Endothelial cell of umbilical vein (primary cell): ENCODE measurements around the gene MAJIN. TPM values are rescaled to one million over a fixed set of nuclear protein-coding genes. Genes with fewer than 3 reads are reported as not detected.

ENCODE experiments used
- BruUV-seq: library from RNA; stranded (reverse); fragments of 400-500 nt; replicated peaks from 2 replicates; lab custom pipeline; 2021; lab: Mats Ljungman, UMichigan
- CTCF ChIA-PET: fragments of 300-600, 350-600 bp; sonication (Branson Sonifier 250); formaldehyde crosslinking; loops from one replicate; lab custom pipeline; 2021; ENCODE audit warnings: antibody characterized with exemption, inconsistent platforms; lab: Charles Lee
- POLR2A ChIA-PET: fragments of 300-600, 350-600 bp; sonication (Branson Sonifier 250); formaldehyde crosslinking; loops from one replicate; lab custom pipeline; 2021; ENCODE audit warnings: antibody characterized with exemption, inconsistent platforms; lab: Charles Lee
- DNase-seq: peaks from one replicate; pipeline ENCODE4 v3.0.0-alpha.2; 2011; ENCODE audit warnings: low read depth, low spot score
- FAIRE-seq: peaks from 2 replicates; lab custom pipeline; 2011; peaks lifted over from hg19 to GRCh38; lab: Jason Lieb, UNC
- H2AFZ ChIP-seq: 2 replicates; pipeline ENCODE4 v1.6.0; 2012; ENCODE audit warnings: low read depth, low read length, control low read depth, inconsistent platforms
- H3K27ac ChIP-seq: 2 replicates; pipeline ENCODE4 v1.5.1; 2011; ENCODE audit warnings: low read depth, mild to moderate bottlenecking, control low read depth, low read length, moderate library complexity; ENCODE audit not compliant: insufficient read depth
- H3K27me3 ChIP-seq, 2 experiments: 2 replicates each; pipeline versions ENCODE4 v1.6.0 to v1.6.1; 2011; ENCODE audit warnings: low read length in 2 of 2, mixed read lengths in 1 of 2; ENCODE audit not compliant: control insufficient read depth in 2 of 2, insufficient read depth in 2 of 2
- H3K36me3 ChIP-seq, 2 experiments: 2 replicates in 1 of 2; 3 replicates in 1 of 2; pipeline ENCODE4 v1.5.1; 2011; ENCODE audit warnings: low read length in 2 of 2, mild to moderate bottlenecking in 1 of 2, moderate library complexity in 1 of 2; ENCODE audit not compliant: control insufficient read depth in 2 of 2, insufficient read depth in 2 of 2; ENCODE audit errors: extremely low read depth in 1 of 2
- H3K4me1 ChIP-seq: 3 replicates; pipeline ENCODE4 v1.5.1; 2011; ENCODE audit warnings: mild to moderate bottlenecking, low read length; ENCODE audit not compliant: control insufficient read depth, insufficient read depth; ENCODE audit errors: extremely low read depth
- H3K4me2 ChIP-seq: 2 replicates; pipeline ENCODE4 v1.6.1; 2011; ENCODE audit warnings: low read length, control low read depth, mixed read lengths; ENCODE audit not compliant: insufficient read depth
- H3K4me3 ChIP-seq, 3 experiments: fragments of 200-600 bp in 1 of 3; sonication (generic), shearing (Covaris generic) in 1 of 3; replicated peaks in 1 of 3; 2 replicates each; pipeline ENCODE4 v1.5.1; 2011 to 2016; ENCODE audit warnings: control low read depth in 3 of 3, low read length in 3 of 3, mild to moderate bottlenecking in 2 of 3, inconsistent platforms in 1 of 3, low read depth in 1 of 3, moderate library complexity in 1 of 3; ENCODE audit not compliant: insufficient read depth in 1 of 3
- H3K79me2 ChIP-seq: 2 replicates; pipeline ENCODE4 v1.6.0; 2012; ENCODE audit warnings: low read length, inconsistent platforms; ENCODE audit not compliant: control insufficient read depth, insufficient read depth
- H3K9ac ChIP-seq: replicated peaks from 2 replicates; pipeline ENCODE3; 2011; ENCODE audit warnings: low read length, control low read depth; ENCODE audit not compliant: insufficient read depth; ENCODE audit errors: extremely low read depth
- H3K9me1 ChIP-seq: replicated peaks from 3 replicates; pipeline ENCODE4 v1.6.0; 2011; ENCODE audit warnings: mild to moderate bottlenecking, low read length; ENCODE audit not compliant: control insufficient read depth, insufficient read depth; ENCODE audit errors: extremely low read depth
- H3K9me3 ChIP-seq: replicated peaks from 2 replicates; pipeline ENCODE4 v1.5.1; 2012; ENCODE audit warnings: low read length, inconsistent platforms; ENCODE audit not compliant: control insufficient read depth, insufficient read depth
- H4K20me1 ChIP-seq: replicated peaks from 2 replicates; pipeline ENCODE3; 2011; ENCODE audit warnings: mild to moderate bottlenecking, low read length; ENCODE audit not compliant: control insufficient read depth, insufficient read depth; ENCODE audit errors: extremely low read depth
- CTCF ChIP-seq, 2 donors: IDR thresholded peaks; 1 replicate in 1 of 2; 2 replicates in 1 of 2; pipeline ENCODE4 v1.5.1; 2011; ENCODE audit warnings: low read length in 2 of 2, mild to moderate bottlenecking in 2 of 2, moderate library complexity in 2 of 2, control low read depth in 1 of 2, inconsistent platforms in 1 of 2, low read depth in 1 of 2; ENCODE audit not compliant: insufficient read depth in 1 of 2; ENCODE audit errors: extremely low read depth in 1 of 2
- EZH2 ChIP-seq: IDR thresholded peaks from 2 replicates; pipeline ENCODE4 v1.6.1; 2012; ENCODE audit warnings: borderline replicate concordance, low read depth, mild to moderate bottlenecking, moderate library complexity, low read length, inconsistent platforms; ENCODE audit not compliant: severe bottlenecking
- FOS ChIP-seq: IDR thresholded peaks from 2 replicates; pipeline ENCODE4 v1.6.1; 2011; ENCODE audit warnings: mild to moderate bottlenecking, low read length, moderate library complexity, borderline replicate concordance; ENCODE audit not compliant: insufficient read depth
- GATA2 ChIP-seq: IDR thresholded peaks from 2 replicates; pipeline ENCODE4 v1.7.0; 2011; ENCODE audit warnings: low read depth, mild to moderate bottlenecking, moderate library complexity, mixed read lengths, low read length; ENCODE audit not compliant: insufficient read length, insufficient read depth
- JUN ChIP-seq: IDR thresholded peaks from 2 replicates; pipeline ENCODE4 v1.6.1; 2011; ENCODE audit warnings: borderline replicate concordance, low read depth; ENCODE audit not compliant: insufficient read length, insufficient read depth
- MAX ChIP-seq: IDR thresholded peaks from 2 replicates; pipeline ENCODE4 v1.6.1; 2011; ENCODE audit not compliant: insufficient read depth, insufficient read length
- MYC ChIP-seq: IDR thresholded peaks from one replicate; pipeline ENCODE4 v1.6.1; 2011; ENCODE audit warnings: mild to moderate bottlenecking, low read depth, low read length
- POLR2A ChIP-seq: IDR thresholded peaks from 2 replicates; pipeline ENCODE4 v1.6.1; 2012; ENCODE audit warnings: low read depth, mild to moderate bottlenecking, control low read depth, low read length
- POLR2AphosphoS5 ChIP-seq: IDR thresholded peaks from 2 replicates; pipeline ENCODE4 v1.6.1; 2012; ENCODE audit warnings: low read depth, mild to moderate bottlenecking, control low read depth, low read length, moderate library complexity; ENCODE audit not compliant: insufficient read depth
- dilution Hi-C: fragments of 300-500 bp; cut with MboI; formaldehyde crosslinking; loops from one replicate; pipeline ENCODE4 v1.15.0; 2019; ENCODE audit warnings: low sequenced_read_pairs; ENCODE audit not compliant: extremely low pct_ligation_motif_present
- intact Hi-C: fragments of 100-400 bp; cut with micrococcal nuclease; formaldehyde crosslinking; loops from one replicate; pipeline ENCODE4 v1.10.0; 2022
- polyA plus RNA-seq, 4 experiments: library from polyadenylated mRNA; depleted of rRNA in 3 of 4; stranded (reverse) in 3 of 4; unstranded in 1 of 4; fragments of >200 nt; gene quantifications; 2 replicates each; pipeline versions ENCODE4 v1.2.1 to v1.2.3, GENCODE V29; 2011 to 2012; ENCODE audit warnings: missing spikeins in 1 of 4
- total RNA-seq: library from RNA; stranded (reverse); gene quantifications from 2 replicates; pipeline ENCODE4 v1.2.3, GENCODE V29; 2021

Gene MAJIN
- total and polyA plus RNA-seq, 2 donors (not counting 3 experiments of a cell fraction or from before 2014, with no cell fraction given), result 0.07 TPM; not detected in 1

GRCh38 chr11:64891880-64892279, 80.0 kb downstream of the MAJIN start:
- peaks cover 3% of the 10 kb centered on the region for H3K4me1 ChIP-seq
- CTCF ChIA-PET, result interaction anchor here (0.9 to 9.4 kb wide), 5 partner anchors 15 to 44 kb away, joined by 3 to 168 read pairs (median 5); partner anchors contain the start of gene CDC42BPG
- no peaks in the 10 kb centered on the region for H3K9me1 ChIP-seq
- peaks cover 0 to 7% of the 10 kb centered on the region in 2 experiments for H3K36me3 ChIP-seq
- intact Hi-C loops (no loop called here), dilution Hi-C loops (loop anchor here (10.0 kb wide), 1 partner anchor 47 kb away; the partner anchor contains the start of gene CDC42BPG)
- DNase-seq (no peak), FAIRE-seq (no peak)
- no peak overlapping the region for H3K4me2 ChIP-seq
- no peaks in the 10 kb centered on the region for H3K79me2 ChIP-seq
- H2AFZ ChIP-seq, result no peak overlapping the region
- no peaks in the 10 kb centered on the region for H3K9me3 ChIP-seq
- no peak overlapping the region for H3K4me3 ChIP-seq
- no peaks in the 10 kb centered on the region for H3K27me3 ChIP-seq
- POLR2A ChIA-PET, result no interaction called here
- TF ChIP-seq JUN (no peak), MAX (no peak), POLR2AphosphoS5 (no peak), GATA2 (no peak), MYC (no peak), POLR2A (no peak), CTCF (IDR thresholded peaks at IDR 0.05; ENCODE audit: extremely low read depth in 1 of 2, insufficient read depth in 1 of 2, low read depth in 1 of 2, low read length in 2 of 2) (no peak), FOS (no peak), EZH2 (no peak)
- no peaks in the 10 kb centered on the region for H4K20me1 ChIP-seq
- no TSS peak for BruUV-seq
- H3K27ac ChIP-seq, result no peak overlapping the region
- no peak overlapping the region for H3K9ac ChIP-seq
